PFSK-1 (cell line): ENCODE measurements around the gene PPP1R9A.

Experiments
- POLR2AphosphoS5 ChIP-seq: IDR thresholded peaks from 2 replicates; pipeline ENCODE4 v1.6.1; 2012; ENCODE audit warnings: low read depth, mild to moderate bottlenecking, control low read depth, low read length, moderate library complexity
- SIN3A ChIP-seq: IDR thresholded peaks from 2 replicates; pipeline ENCODE4 v1.6.1; 2012; ENCODE audit warnings: mild to moderate bottlenecking, low read length, moderate library complexity, borderline replicate concordance; ENCODE audit not compliant: insufficient read depth
- TAF1 ChIP-seq: IDR thresholded peaks from 2 replicates; pipeline ENCODE4 v1.6.1; 2012; ENCODE audit warnings: low read length, control low read depth, borderline replicate concordance; ENCODE audit not compliant: insufficient read depth
- TF ChIP-seq, protein P1 (sequence below), 2 experiments: IDR thresholded peaks; 2 replicates each; pipeline versions ENCODE4 v1.6.1 to v1.8.0; 2011 to 2012; ENCODE audit warnings: low read depth in 2 of 2, low read length in 2 of 2, control low read depth in 1 of 2, inconsistent platforms in 1 of 2, mild to moderate bottlenecking in 1 of 2, moderate library complexity in 1 of 2; ENCODE audit not compliant: insufficient read depth in 1 of 2

DNA sequence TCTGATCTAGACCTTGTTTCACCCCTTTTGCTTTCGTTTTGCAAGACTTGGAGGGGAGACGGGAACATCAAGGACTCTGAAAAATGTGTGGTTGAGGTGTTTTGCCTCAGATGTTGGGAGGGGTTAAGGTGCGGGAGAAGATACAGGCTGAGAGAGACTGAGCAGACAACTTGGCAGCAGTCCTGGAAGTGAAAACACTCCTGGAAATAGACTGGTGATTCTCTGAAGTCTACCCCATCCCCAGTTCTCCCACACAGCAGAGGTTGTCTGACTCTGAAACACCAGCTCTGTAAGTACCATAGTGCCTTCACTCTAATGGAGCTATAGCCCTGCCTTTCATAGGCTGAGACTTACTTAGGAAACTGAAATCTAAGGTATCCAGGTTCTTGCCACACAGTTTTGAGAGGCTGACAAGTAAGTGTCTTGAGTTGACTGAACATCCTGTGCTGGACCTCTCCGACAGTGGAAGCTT is 152.5 kb downstream of the PPP1R9A start:
- TF ChIP-seq POLR2AphosphoS5 (no peak), TAF1 (no peak), SIN3A (no peak)
- TF ChIP-seq, protein P1, sequence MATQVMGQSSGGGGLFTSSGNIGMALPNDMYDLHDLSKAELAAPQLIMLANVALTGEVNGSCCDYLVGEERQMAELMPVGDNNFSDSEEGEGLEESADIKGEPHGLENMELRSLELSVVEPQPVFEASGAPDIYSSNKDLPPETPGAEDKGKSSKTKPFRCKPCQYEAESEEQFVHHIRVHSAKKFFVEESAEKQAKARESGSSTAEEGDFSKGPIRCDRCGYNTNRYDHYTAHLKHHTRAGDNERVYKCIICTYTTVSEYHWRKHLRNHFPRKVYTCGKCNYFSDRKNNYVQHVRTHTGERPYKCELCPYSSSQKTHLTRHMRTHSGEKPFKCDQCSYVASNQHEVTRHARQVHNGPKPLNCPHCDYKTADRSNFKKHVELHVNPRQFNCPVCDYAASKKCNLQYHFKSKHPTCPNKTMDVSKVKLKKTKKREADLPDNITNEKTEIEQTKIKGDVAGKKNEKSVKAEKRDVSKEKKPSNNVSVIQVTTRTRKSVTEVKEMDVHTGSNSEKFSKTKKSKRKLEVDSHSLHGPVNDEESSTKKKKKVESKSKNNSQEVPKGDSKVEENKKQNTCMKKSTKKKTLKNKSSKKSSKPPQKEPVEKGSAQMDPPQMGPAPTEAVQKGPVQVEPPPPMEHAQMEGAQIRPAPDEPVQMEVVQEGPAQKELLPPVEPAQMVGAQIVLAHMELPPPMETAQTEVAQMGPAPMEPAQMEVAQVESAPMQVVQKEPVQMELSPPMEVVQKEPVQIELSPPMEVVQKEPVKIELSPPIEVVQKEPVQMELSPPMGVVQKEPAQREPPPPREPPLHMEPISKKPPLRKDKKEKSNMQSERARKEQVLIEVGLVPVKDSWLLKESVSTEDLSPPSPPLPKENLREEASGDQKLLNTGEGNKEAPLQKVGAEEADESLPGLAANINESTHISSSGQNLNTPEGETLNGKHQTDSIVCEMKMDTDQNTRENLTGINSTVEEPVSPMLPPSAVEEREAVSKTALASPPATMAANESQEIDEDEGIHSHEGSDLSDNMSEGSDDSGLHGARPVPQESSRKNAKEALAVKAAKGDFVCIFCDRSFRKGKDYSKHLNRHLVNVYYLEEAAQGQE (IDR thresholded peaks at IDR 0.05; ENCODE audit: insufficient read depth in 1 of 2, low read depth in 2 of 2, low read length in 2 of 2) = no peak
